ENCODE measurements around the gene PRKRA. TPM values are rescaled to one million over a fixed set of nuclear protein-coding genes. Genes with fewer than 3 reads are reported as not detected.

The PRKRA gene
- total RNA-seq, 1 experiment from 2014 or later, result 77.8 TPM

DNA sequence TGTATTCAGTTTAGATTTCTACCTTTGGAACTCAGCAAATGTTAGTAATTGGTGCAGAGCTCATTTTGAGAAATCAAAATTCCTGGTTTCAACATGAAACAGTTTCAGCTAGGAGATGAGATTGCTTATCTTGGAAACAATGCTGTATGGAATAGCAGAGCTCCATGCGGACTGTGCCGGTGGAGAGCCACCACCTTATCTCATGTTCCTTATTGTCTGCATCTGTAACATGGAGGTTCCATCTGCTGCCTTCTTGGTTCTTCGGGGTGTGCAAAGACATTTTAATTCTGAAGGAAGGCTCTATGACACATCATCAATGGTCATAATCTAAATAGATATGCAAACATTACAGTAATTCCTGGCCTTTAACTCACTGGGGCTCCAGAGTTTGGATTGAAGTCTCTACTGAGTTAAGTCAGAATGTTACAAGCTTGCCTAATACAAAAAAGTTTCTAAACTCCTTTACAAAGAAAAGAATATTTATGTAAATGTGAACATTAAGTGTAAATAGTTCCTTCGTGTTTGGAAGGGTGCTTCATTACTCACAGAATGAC lies 65.3 kb downstream of the PRKRA start:
- in situ Hi-C loops (cut with HindIII; ENCODE audit: low sequenced_read_pairs), result no loop called here
- no peak for DNase-seq (ENCODE audit: low spot score)

DNA sequence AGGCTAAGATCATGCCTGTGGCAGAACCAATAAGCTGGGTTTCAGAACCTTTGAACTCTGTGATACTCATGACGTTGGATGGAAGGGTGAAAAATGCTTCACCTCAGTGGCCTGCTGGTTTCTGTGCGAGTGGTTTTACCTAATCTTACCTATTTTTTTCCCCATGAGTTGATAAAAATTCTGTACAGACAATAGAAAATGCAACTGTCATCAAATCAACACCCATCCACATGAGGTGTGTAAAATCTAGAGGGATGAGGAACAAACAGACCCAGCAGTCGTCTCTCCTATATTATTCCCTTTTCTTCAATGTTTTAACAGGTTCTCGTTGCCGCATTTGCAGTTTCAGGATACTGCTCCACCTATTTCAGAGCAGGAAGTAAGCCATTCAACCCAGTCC lies 67.3 kb downstream of the PRKRA start:
- no peak for DNase-seq (ENCODE audit: low spot score)
- in situ Hi-C loops (cut with HindIII; ENCODE audit: low sequenced_read_pairs), result no loop called here

Other genes with a start within 250 kb of the PRKRA start
- gene PJVK, start 203 bp upstream of the PRKRA start, total RNA-seq (2014; rRNA removed; shearing (Covaris generic)), result 0.98 and 3.4 TPM in 2 replicates
- 11.0 and 13.5 TPM in 2 replicates for gene FKBP7, start 27.4 kb upstream of the PRKRA start, total RNA-seq (2014; rRNA removed; shearing (Covaris generic))
- 7.5 and 23.0 TPM in 2 replicates for gene PLEKHA3, start 29.3 kb upstream of the PRKRA start, total RNA-seq (2014; rRNA removed; shearing (Covaris generic))